Adrenal gland (tissue), 12 donors: ENCODE measurements around the gene RASSF10. TPM values are rescaled to one million over a fixed set of nuclear protein-coding genes. Genes with fewer than 3 reads are reported as not detected.

Experiments
- DNase-seq, 7 donors: peaks; one replicate each; pipeline ENCODE4 v3.0.0-alpha.2; 2019 to 2020
- H3K27ac ChIP-seq, 5 donors: fragments of 200-600 bp; sonication (generic) in 4 of 5; 1 replicate in 3 of 5; 2 replicates in 2 of 5; pipeline versions ENCODE4 v1.5.1 to v1.8.0; 2016 to 2020; ENCODE audit warnings: mild to moderate bottlenecking in 1 of 5
- H3K27me3 ChIP-seq: fragments of 200-600 bp; 2 replicates; pipeline ENCODE4 v1.8.0; 2021
- H3K36me3 ChIP-seq, 2 donors: fragments of 200-600 bp; replicated peaks in 1 of 2; 1 replicate in 1 of 2; 2 replicates in 1 of 2; pipeline versions ENCODE4 v1.5.1 to v1.8.0; 2018 to 2022
- H3K4me1 ChIP-seq, 2 donors: fragments of 200-600 bp; replicated peaks in 1 of 2; 1 replicate in 1 of 2; 2 replicates in 1 of 2; pipeline versions ENCODE4 v1.5.1 to v1.8.0; 2018 to 2021
- H3K4me3 ChIP-seq, 4 donors: fragments of 200-600 bp; sonication (generic) in 3 of 4; one replicate each; pipeline ENCODE4 v1.5.1; 2016 to 2018
- H3K9me3 ChIP-seq, 3 donors: fragments of 200-600 bp; sonication (generic) in 1 of 3; replicated peaks in 1 of 3; 1 replicate in 2 of 3; 2 replicates in 1 of 3; pipeline versions ENCODE4 v1.5.1 to v1.8.0; 2016 to 2021
- POLR2A ChIP-seq, 2 donors: fragments of 450-650 bp; IDR thresholded peaks; one replicate each; pipeline ENCODE4 v1.6.1; 2017; ENCODE audit warnings: antibody characterized with exemption in 2 of 2, mild to moderate bottlenecking in 2 of 2, moderate library complexity in 1 of 2
- WGBS, 4 donors: extraction: QIAGEN DNeasy Blood & Tissue Kit in 2 of 4; methylation state at CpG; one replicate each; pipeline versions ENCODE4 v1.1.5 to v1.1.7; 2013 to 2017; 5-methylcytosine and 5-hydroxymethylcytosine counted together
- intact Hi-C, 2 donors: fragments of 100-400 bp; cut with DNase I; formaldehyde crosslinking; loops; one replicate each; pipeline versions ENCODE4 v1.14.1 to v1.15.0; 2022 to 2023
- polyA plus RNA-seq, 3 donors: library from polyadenylated mRNA; stranded (reverse); fragments of 200-250 nt in 2 of 3; fragments of 350-450 nt in 1 of 3; fragmentation: Illumina TruSeq in 1 of 3; extraction: RNeasy Lipid Tissue Mini Kit (QIAGEN cat#74804) in 1 of 3; gene quantifications; one replicate each; pipeline ENCODE4 v1.2.3, GENCODE V29; 2013 to 2014
- total RNA-seq, 9 donors: library from RNA; depleted of rRNA in 4 of 9; stranded (reverse); fragments of >200 nt in 4 of 9; fragments of 120-200 nt in 1 of 9; fragmentation: NEBNext Ultra II Directional in 1 of 9; extraction: Animal tissue kit (Norgen Biotek cat#: 25700) in 1 of 9; gene quantifications; one replicate each; pipeline versions ENCODE4 v1.1.0 to v1.2.4, GENCODE V29; 2013 to 2023
- TF ChIP-seq, protein P1 (sequence below), 6 experiments: fragments of 450-650 bp in 4 of 6; fragments of 200-600 bp in 2 of 6; sonication (generic) in 1 of 6; IDR thresholded peaks; 1 replicate in 5 of 6; 2 replicates in 1 of 6; pipeline versions ENCODE4 v1.5.1 to v1.8.0; 2016 to 2021; ENCODE audit warnings: antibody characterized with exemption in 6 of 6, mild to moderate bottlenecking in 2 of 6, moderate library complexity in 1 of 6
- donor health status: healthy with polysubstance abuse.
- donor health status: Bipolar disorder and iron deficiency.
- donor health status: DM: yes; HTN: yes; CAD: no.
- donor health status: DM: no; HTN: no; CAD: no.
- donor health status: DM: no; HTN: no; CAD: no.
- donor health status: DM: yes; HTN: yes; CAD: no.

The RASSF10 gene
- total and polyA plus RNA-seq, 12 donors, result 0.07 TPM; not detected in 11

DNA sequence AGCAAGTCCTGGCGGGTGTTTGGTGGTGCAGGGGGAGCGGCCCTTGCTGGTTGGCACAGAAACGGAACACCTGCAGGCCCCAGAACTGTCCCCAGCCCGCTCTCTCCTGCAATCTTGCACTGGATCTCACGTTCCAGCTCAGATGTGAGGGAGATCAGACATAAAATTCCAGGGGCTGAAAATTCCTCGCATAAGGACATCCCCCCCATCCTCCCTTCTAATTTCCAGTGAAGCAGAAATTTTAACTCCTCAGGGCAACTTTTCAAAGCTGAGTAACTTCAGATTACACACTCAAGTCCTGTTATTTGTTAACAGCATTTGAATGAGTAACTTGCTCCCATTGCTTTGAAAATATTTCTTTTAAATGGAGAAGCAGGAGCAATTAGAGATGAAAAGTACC lies 40.3 kb upstream of the RASSF10 start:
- Histone ChIP-seq H3K4me1 (no peaks in the 10 kb centered on the region), H3K9me3 (no peaks in the 10 kb centered on the region), H3K27ac (no peak overlapping the region), H3K4me3 (no peak overlapping the region), H3K36me3 (no peaks in the 10 kb centered on the region), H3K27me3 (no peaks in the 10 kb centered on the region)
- DNase-seq, result no peak
- 78 to 95% (median 86%) methylated on average over 6 of the region's 6 CpGs for WGBS, 4 donors
- TF ChIP-seq POLR2A (IDR thresholded peaks at IDR 0.05), result no peak
- TF ChIP-seq, protein P1, sequence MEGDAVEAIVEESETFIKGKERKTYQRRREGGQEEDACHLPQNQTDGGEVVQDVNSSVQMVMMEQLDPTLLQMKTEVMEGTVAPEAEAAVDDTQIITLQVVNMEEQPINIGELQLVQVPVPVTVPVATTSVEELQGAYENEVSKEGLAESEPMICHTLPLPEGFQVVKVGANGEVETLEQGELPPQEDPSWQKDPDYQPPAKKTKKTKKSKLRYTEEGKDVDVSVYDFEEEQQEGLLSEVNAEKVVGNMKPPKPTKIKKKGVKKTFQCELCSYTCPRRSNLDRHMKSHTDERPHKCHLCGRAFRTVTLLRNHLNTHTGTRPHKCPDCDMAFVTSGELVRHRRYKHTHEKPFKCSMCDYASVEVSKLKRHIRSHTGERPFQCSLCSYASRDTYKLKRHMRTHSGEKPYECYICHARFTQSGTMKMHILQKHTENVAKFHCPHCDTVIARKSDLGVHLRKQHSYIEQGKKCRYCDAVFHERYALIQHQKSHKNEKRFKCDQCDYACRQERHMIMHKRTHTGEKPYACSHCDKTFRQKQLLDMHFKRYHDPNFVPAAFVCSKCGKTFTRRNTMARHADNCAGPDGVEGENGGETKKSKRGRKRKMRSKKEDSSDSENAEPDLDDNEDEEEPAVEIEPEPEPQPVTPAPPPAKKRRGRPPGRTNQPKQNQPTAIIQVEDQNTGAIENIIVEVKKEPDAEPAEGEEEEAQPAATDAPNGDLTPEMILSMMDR (IDR thresholded peaks at IDR 0.05), result no peak
- intact Hi-C loops, result loop anchor here (5.0 to 10.0 kb wide), 3 partner anchors 213 to 503 kb away; no protein-coding TSS in a partner anchor

DNA sequence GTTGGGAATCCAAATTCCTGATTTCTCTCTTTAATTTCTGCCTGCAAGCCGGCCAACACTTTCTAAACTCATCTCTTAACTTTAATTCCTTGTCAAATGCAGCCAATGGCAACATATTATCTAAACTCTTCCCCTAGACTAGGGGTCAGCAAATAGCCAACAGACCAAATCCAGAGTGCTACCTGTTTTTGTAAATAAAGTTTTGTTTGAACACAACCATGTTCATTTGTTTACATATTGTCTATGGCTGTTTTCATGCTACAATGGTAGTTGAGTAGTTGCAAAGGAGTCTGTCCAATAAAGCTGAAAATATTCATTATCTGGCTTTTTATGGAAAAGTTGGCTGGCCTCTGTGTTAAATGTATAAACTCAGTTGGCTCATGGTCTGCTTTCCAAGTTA lies 37.2 kb upstream of the RASSF10 start:
- no peaks in the 10 kb centered on the region for H3K9me3 ChIP-seq
- no peak for TF ChIP-seq POLR2A (IDR thresholded peaks at IDR 0.05)
- TF ChIP-seq, protein P1 (IDR thresholded peaks at IDR 0.05), result no peak
- H3K4me1 ChIP-seq, result no peaks in the 10 kb centered on the region
- intact Hi-C loops, result no loop called here
- no peak for DNase-seq
- H3K27me3 ChIP-seq, result no peaks in the 10 kb centered on the region
- H3K36me3 ChIP-seq, result no peaks in the 10 kb centered on the region
- no peak overlapping the region for H3K27ac ChIP-seq
- WGBS, 4 donors, result 70 to 83% (median 79%) methylated on average over 1 of the region's 1 CpG
- no peak overlapping the region for H3K4me3 ChIP-seq

DNA sequence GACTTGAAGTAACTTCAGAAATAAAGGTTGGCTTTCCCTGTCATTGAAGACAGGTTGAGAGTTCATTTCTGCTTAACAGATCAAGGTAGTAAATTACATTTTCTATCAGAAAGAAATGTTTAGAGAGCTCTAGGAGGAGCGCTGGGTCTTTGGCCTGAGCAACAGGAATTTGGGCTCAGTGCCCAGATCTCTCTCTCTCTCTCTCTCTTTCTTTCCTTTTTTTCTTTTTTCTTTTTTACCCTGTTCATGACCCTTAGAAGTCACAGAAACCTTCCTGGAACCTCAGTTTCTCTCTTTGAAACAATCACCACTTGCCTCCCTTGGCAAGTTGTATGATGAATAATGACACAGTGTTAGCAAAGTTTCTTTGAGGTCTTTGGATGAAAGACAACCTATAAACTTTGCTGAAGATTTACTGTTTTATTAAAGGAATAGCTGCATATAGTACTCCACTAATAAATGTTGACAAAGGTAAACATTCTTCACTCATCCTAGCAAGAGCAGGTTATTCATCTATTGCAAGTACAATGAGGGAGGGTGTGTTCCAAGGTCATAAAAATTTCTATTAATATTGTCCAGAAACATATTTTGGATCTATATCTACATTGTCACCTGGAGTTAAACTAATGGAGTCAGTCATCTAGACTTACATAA lies 35.5 kb upstream of the RASSF10 start:
- Histone ChIP-seq H3K36me3 (no peaks in the 10 kb centered on the region), H3K9me3 (no peaks in the 10 kb centered on the region), H3K27me3 (no peaks in the 10 kb centered on the region), H3K4me1 (no peaks in the 10 kb centered on the region), H3K4me3 (no peak overlapping the region), H3K27ac (no peak overlapping the region)
- intact Hi-C loops, result no loop called here
- no peak for TF ChIP-seq POLR2A (IDR thresholded peaks at IDR 0.05)
- TF ChIP-seq, protein P1 (IDR thresholded peaks at IDR 0.05), result no peak
- no peak for DNase-seq
- WGBS, 4 donors, result 20 to 60% (median 58%) methylated on average over 1 of the region's 1 CpG

DNA sequence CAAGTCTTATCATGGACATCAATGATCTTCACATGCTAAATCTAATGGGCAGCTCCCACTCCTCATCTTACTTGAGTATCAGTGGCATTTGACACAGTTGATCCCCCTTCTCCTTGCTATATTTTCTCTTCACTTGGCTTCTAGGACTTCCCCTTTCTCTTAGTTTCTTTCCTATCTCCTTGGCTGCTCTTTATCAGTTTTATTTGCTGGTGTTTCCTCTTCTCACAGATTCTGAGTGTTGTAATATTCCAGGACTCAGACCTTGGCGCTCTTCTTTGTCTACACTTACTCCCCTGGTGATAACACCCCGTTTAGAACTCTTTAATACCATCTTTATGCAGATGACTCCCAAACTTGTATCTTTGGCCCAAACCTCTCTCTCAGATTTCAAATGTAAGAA lies 33.9 kb upstream of the RASSF10 start:
- H3K4me1 ChIP-seq, result no peaks in the 10 kb centered on the region
- no peaks in the 10 kb centered on the region for H3K9me3 ChIP-seq
- intact Hi-C loops, result no loop called here
- no peak for DNase-seq
- no peaks in the 10 kb centered on the region for H3K36me3 ChIP-seq
- H3K4me3 ChIP-seq, result no peak overlapping the region
- H3K27me3 ChIP-seq, result no peaks in the 10 kb centered on the region
- no peak overlapping the region for H3K27ac ChIP-seq
- TF ChIP-seq, protein P1 (IDR thresholded peaks at IDR 0.05), result no peak
- no peak for TF ChIP-seq POLR2A (IDR thresholded peaks at IDR 0.05)
- 55 to 70% (median 64%) methylated on average over 2 of the region's 2 CpGs for WGBS, 4 donors
